ENCODE data around the gene PPIA. TPM values are rescaled to one million over a fixed set of nuclear protein-coding genes. Genes with fewer than 3 reads are reported as not detected.

The PPIA gene
- total RNA-seq = 1,000 to 10,000 TPM; 1,915 to 2,917 TPM

- H3K27me3 Mint-ChIP-seq = no peaks in the 10 kb centered on the region
- H3K4me3 Mint-ChIP-seq = peak within 1 kb of the TSS; percentile 97
- H3K27ac Mint-ChIP-seq = peak within 1 kb of the TSS; percentile 96
- H3K36me3 Mint-ChIP-seq (ENCODE audit: low read depth) = peaks cover 55% of the 10 kb centered on the region
- ATAC-seq (replicated peaks) = peak; percentile 93
- H3K4me1 Mint-ChIP-seq = peaks cover 22% of the 10 kb centered on the region
- H3K9me3 Mint-ChIP-seq = no peaks in the 10 kb centered on the region
Observed at GRCh38 chr7:44796504-44797328, at the start of gene PPIA. Gene PPIA (plus strand): TSS chr7:44796681. CDS start chr7:44796725, 44 bp downstream.

DNA sequence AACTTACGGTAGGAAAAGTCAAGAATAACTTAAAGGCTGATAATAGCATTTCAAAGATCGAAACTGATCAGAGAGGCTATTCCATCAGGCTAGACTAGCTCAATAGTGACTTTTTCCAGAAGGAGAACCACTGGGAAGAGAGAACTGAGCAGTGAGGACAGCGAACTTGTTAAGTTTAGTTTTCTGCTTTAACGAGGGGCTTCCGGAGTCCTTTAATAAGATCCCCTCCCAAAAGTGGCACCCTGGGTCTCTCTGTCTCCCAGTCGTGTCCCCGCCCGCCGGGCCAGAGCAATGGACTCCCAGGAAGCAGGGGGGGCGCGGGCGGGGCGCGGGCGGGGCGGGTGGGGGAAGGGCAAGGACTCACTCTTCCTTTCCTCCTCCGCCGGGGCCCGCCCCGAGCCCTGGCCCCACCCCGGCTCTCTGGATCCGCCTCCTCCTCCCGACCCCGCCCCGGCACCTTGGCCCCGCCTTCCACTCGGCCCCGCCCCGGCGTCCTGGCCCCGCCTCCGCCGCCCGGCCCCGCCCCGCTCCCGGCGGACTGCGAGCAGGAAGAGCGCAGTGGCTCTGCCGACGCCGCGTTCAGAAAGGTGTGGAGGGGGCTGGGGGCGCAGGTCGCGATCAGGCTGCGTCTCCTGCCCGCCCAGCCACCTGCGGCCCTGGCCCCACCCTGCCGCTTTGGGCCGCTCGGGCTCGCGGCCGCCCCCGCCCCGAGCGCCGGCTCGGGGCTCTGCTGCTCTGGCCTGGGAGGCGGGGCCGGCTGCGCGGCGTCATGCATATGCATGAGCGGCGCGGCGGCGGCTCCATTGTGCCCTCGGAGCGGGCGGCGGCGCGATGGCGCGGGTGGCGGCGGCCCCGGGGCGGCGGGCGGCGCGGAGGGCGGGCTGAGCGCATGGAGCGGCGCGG, 48.2 kb upstream of the PPIA start, which contains the start of gene ZMIZ2:
TSS of gene ZMIZ2 (plus strand) at position 803 of the 903 bp plus-strand sequence. CDS start 7,403 bp downstream, outside the sequence.
- no peaks in the 10 kb centered on the region for H3K27me3 Mint-ChIP-seq
- no peaks in the 10 kb centered on the region for H3K9me3 Mint-ChIP-seq
- peak within 1 kb of the TSS; percentile 86 for H3K4me3 Mint-ChIP-seq
- peaks cover 17% of the 10 kb centered on the region for H3K4me1 Mint-ChIP-seq
- H3K36me3 Mint-ChIP-seq (ENCODE audit: low read depth) = peaks cover 32% of the 10 kb centered on the region
- ATAC-seq (replicated peaks) = peak; percentile 84
- peak within 1 kb of the TSS; percentile 84 for H3K27ac Mint-ChIP-seq

DNA sequence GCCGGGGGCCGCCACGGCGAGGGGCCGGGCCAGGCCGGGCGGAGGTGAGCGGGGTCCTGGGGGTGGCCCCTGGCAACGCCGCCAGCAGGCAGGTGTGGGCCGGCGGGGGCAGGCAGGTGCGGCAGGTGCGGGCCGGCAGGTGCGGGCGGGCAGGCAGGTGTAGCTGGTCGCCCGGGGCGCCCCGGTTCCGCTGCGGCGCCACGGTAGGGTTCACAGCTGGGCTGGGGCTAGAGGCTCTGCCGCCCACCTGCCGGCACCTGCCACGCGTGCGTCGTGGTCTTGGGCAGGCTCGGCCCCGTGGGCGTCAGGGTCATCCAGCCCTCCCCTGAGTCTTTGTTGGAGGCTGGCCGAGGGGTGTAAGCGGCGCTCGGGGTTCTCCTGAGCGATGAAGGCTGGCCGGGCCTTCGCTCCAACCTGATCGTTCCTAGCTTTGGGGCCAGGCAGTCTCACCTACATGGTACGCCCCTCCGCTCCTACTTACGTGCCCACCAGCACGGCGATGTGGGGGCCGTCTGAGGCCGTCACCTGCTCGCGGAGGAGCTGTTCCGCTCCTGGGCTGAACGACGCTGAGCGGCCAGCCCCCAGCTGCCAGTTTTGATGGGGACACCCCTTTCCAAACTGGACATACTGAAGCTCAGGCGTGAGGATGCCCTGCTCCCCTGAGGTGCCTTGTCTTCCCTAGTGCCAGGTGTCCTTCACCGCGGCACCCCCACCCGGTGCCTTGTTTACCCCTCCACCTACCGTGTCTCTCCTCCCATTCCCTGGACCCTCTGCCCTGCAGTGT, 47.3 kb upstream of the PPIA start:
- H3K27me3 Mint-ChIP-seq = no peaks in the 10 kb centered on the region
- ATAC-seq (replicated peaks) = peak; percentile 3
- H3K27ac Mint-ChIP-seq = peak overlapping the region; percentile 77
- H3K36me3 Mint-ChIP-seq (ENCODE audit: low read depth) = peaks cover 32% of the 10 kb centered on the region
- H3K9me3 Mint-ChIP-seq = no peaks in the 10 kb centered on the region
- H3K4me3 Mint-ChIP-seq = peak overlapping the region; percentile 86
- H3K4me1 Mint-ChIP-seq = peaks cover 17% of the 10 kb centered on the region

DNA sequence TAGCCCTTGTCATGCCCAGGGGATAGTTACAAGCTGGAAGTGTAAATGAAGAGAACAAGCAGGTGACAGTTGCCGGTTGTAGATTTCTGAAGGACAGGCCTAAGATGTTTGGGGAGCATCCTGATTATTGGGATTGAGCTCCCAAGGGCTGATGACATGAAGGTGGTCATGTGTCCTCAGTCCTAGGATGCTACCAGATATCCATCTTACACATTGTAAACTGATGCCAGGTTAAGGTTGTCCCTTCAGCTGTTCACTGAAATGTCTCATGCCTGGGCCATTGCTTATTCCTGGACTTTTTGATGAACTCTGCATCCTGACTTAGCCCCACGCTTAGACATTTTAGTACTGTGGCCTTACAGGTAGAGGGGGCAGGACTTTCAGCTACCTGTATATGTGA, 46.5 kb upstream of the PPIA start:
- Mint-ChIP-seq H3K4me3 (peak overlapping the region; percentile 86), H3K27me3 (no peaks in the 10 kb centered on the region), H3K27ac (peak overlapping the region; percentile 93), H3K4me1 (peaks cover 17% of the 10 kb centered on the region), H3K9me3 (no peaks in the 10 kb centered on the region), H3K36me3 (ENCODE audit: low read depth) (peaks cover 32% of the 10 kb centered on the region)
- no peak for ATAC-seq (replicated peaks)

- ATAC-seq (replicated peaks) = no peak
- peak overlapping the region; percentile 86 for H3K4me3 Mint-ChIP-seq
- H3K27me3 Mint-ChIP-seq = no peaks in the 10 kb centered on the region
- H3K36me3 Mint-ChIP-seq (ENCODE audit: low read depth) = peaks cover 32% of the 10 kb centered on the region
- H3K9me3 Mint-ChIP-seq = no peaks in the 10 kb centered on the region
- H3K27ac Mint-ChIP-seq = peak overlapping the region; percentile 93
- H3K4me1 Mint-ChIP-seq = peaks cover 17% of the 10 kb centered on the region
Observed at GRCh38 chr7:44750424-44750823, 46.1 kb upstream of the PPIA start.

GRCh38 chr7:44750921-44751571, 45.4 kb upstream of the PPIA start:
- ATAC-seq (replicated peaks) = peak; percentile 69
- no peaks in the 10 kb centered on the region for H3K27me3 Mint-ChIP-seq
- no peaks in the 10 kb centered on the region for H3K9me3 Mint-ChIP-seq
- peaks cover 17% of the 10 kb centered on the region for H3K4me1 Mint-ChIP-seq
- peak overlapping the region; percentile 86 for H3K4me3 Mint-ChIP-seq
- peak overlapping the region; percentile 93 for H3K27ac Mint-ChIP-seq
- H3K36me3 Mint-ChIP-seq (ENCODE audit: low read depth) = peaks cover 33% of the 10 kb centered on the region

- H3K4me1 Mint-ChIP-seq = peaks cover 17% of the 10 kb centered on the region
- ATAC-seq (replicated peaks) = no peak
- no peaks in the 10 kb centered on the region for H3K27me3 Mint-ChIP-seq
- peak overlapping the region; percentile 26 for H3K4me3 Mint-ChIP-seq
- peak overlapping the region; percentile 30 for H3K27ac Mint-ChIP-seq
- peaks cover 39% of the 10 kb centered on the region for H3K36me3 Mint-ChIP-seq (ENCODE audit: low read depth)
- no peaks in the 10 kb centered on the region for H3K9me3 Mint-ChIP-seq
Observed at GRCh38 chr7:44752822-44753221, 43.7 kb upstream of the PPIA start.

GRCh38 chr7:44754802-44755697, 41.4 kb upstream of the PPIA start:
- Mint-ChIP-seq H3K4me1 (peaks cover 13% of the 10 kb centered on the region), H3K9me3 (no peaks in the 10 kb centered on the region)

GRCh38 chr7:44755698-44756627, 40.5 kb upstream of the PPIA start:
- no peaks in the 10 kb centered on the region for H3K27me3 Mint-ChIP-seq
- no peaks in the 10 kb centered on the region for H3K9me3 Mint-ChIP-seq
- peaks cover 46% of the 10 kb centered on the region for H3K36me3 Mint-ChIP-seq (ENCODE audit: low read depth)
- ATAC-seq (replicated peaks) = no peak
- H3K4me1 Mint-ChIP-seq = peaks cover 5% of the 10 kb centered on the region
- no peak overlapping the region for H3K4me3 Mint-ChIP-seq
- peak overlapping the region; percentile 80 for H3K27ac Mint-ChIP-seq

More at GRCh38 chr7:44754802-44755697, 41.4 kb upstream of the PPIA start:
- ATAC-seq (replicated peaks) = no peak
- no peaks in the 10 kb centered on the region for H3K27me3 Mint-ChIP-seq
- peak overlapping the region; percentile 80 for H3K27ac Mint-ChIP-seq
- H3K4me3 Mint-ChIP-seq = no peak overlapping the region
- peaks cover 47% of the 10 kb centered on the region for H3K36me3 Mint-ChIP-seq (ENCODE audit: low read depth)

GRCh38 chr7:44756904-44757303, 39.6 kb upstream of the PPIA start:
- no peak overlapping the region for H3K4me3 Mint-ChIP-seq
- peaks cover 45% of the 10 kb centered on the region for H3K36me3 Mint-ChIP-seq (ENCODE audit: low read depth)
- no peaks in the 10 kb centered on the region for H3K9me3 Mint-ChIP-seq
- no peak for ATAC-seq (replicated peaks)
- no peaks in the 10 kb centered on the region for H3K27me3 Mint-ChIP-seq
- no peaks in the 10 kb centered on the region for H3K4me1 Mint-ChIP-seq
- no peak overlapping the region for H3K27ac Mint-ChIP-seq

DNA sequence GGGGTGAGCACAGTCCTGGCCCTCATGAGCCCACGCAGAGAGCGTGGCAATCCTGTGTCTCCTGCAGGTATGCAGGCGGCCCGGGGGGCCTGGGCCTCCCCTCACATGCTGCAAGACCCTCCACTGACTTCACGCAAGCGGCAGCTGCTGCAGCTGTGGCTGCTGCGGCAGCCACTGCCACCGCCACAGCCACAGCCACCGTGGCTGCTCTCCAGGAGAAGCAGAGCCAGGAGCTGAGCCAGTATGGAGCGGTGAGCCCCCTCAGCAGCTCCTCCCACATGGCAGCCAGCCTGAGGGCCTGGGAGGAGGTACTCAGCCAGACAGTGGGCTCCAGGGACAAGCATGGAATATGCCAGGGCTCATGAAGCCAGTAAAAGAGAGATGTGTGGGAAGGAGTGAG, 39.2 kb upstream of the PPIA start:
- Mint-ChIP-seq H3K4me1 (no peaks in the 10 kb centered on the region), H3K4me3 (no peak overlapping the region), H3K36me3 (ENCODE audit: low read depth) (peaks cover 47% of the 10 kb centered on the region), H3K27ac (no peak overlapping the region), H3K27me3 (no peaks in the 10 kb centered on the region), H3K9me3 (no peaks in the 10 kb centered on the region)
- no peak for ATAC-seq (replicated peaks)

GRCh38 chr7:44757739-44758138, 38.7 kb upstream of the PPIA start:
- Mint-ChIP-seq H3K27me3 (no peaks in the 10 kb centered on the region), H3K27ac (no peak overlapping the region), H3K4me3 (no peak overlapping the region), H3K9me3 (no peaks in the 10 kb centered on the region), H3K36me3 (ENCODE audit: low read depth) (peaks cover 47% of the 10 kb centered on the region), H3K4me1 (no peaks in the 10 kb centered on the region)
- ATAC-seq (replicated peaks) = no peak

Measured in activated T-helper 17 cell treated with anti-CD3 and anti-CD28 coated beads, Interleukin-2, amount 50 U/mL, for 72 hours (primary cell).